Activated naive CD4-positive, alpha-beta T cell treated with anti-CD3 and anti-CD28 coated beads, Interleukin-2, amount 10 ng/mL, durations not matched to agents 7 days and 5 days (primary cell): ENCODE results near the gene PLEKHG1.
A peak's percentile ranks its signal among the peaks of the same experiment; 100 is the strongest.

ENCODE experiments used
- CTCF ChIA-PET: fragments of 350-600 bp; sonication (Branson Sonifier 250); formaldehyde crosslinking; loops from one replicate; lab custom pipeline; 2021; ENCODE audit warnings: antibody characterized with exemption; lab: Charles Lee
- DNase-seq: peaks from one replicate; pipeline ENCODE4 v3.0.0-alpha.2; 2020
- H3K27ac Mint-ChIP-seq: one replicate; pipeline ENCODE4 v1.8.0; 2021; ENCODE audit warnings: mild to moderate bottlenecking, moderate library complexity, mixed read lengths
- H3K27me3 Mint-ChIP-seq: one replicate; pipeline ENCODE4 v1.8.0; 2021; ENCODE audit warnings: mild to moderate bottlenecking, mixed read lengths
- H3K36me3 Mint-ChIP-seq: one replicate; pipeline ENCODE4 v1.8.0; 2021; ENCODE audit warnings: mixed read lengths
- H3K4me1 Mint-ChIP-seq: one replicate; pipeline ENCODE4 v1.8.0; 2021; ENCODE audit warnings: mixed read lengths
- H3K4me3 Mint-ChIP-seq: one replicate; pipeline ENCODE4 v1.8.0; 2021; ENCODE audit warnings: mild to moderate bottlenecking, moderate library complexity, mixed read lengths
- H3K9me3 Mint-ChIP-seq: one replicate; pipeline ENCODE4 v1.8.0; 2021; ENCODE audit warnings: mixed read lengths

The PLEKHG1 gene

DNA sequence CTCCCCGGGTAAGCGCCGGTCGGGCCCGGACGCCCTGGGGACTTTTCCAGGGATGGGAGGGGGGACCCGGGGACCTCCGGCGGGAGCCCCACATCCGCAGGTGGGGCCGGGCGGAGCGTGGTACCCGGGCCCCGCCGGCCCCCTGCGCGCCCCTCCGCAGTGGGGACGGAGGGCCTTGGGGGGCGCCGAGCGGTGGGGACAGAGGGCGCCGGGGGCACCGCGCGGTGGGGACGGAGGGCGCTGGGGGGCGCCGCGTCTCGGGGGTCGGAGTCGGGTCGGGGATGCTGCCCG is 270 bp downstream of the PLEKHG1 start:
- Mint-ChIP-seq H3K9me3 (no peaks in the 10 kb centered on the region), H3K27ac (no peak overlapping the region), H3K27me3 (peaks cover 41% of the 10 kb centered on the region), H3K4me1 (peaks cover 17% of the 10 kb centered on the region), H3K4me3 (no peak overlapping the region), H3K36me3 (no peaks in the 10 kb centered on the region)
- CTCF ChIA-PET: interaction anchor here (1.5 kb wide), 1 partner anchor 11 kb away, joined by 4 read pairs; no protein-coding TSS in a partner anchor
- no peak for DNase-seq

DNA sequence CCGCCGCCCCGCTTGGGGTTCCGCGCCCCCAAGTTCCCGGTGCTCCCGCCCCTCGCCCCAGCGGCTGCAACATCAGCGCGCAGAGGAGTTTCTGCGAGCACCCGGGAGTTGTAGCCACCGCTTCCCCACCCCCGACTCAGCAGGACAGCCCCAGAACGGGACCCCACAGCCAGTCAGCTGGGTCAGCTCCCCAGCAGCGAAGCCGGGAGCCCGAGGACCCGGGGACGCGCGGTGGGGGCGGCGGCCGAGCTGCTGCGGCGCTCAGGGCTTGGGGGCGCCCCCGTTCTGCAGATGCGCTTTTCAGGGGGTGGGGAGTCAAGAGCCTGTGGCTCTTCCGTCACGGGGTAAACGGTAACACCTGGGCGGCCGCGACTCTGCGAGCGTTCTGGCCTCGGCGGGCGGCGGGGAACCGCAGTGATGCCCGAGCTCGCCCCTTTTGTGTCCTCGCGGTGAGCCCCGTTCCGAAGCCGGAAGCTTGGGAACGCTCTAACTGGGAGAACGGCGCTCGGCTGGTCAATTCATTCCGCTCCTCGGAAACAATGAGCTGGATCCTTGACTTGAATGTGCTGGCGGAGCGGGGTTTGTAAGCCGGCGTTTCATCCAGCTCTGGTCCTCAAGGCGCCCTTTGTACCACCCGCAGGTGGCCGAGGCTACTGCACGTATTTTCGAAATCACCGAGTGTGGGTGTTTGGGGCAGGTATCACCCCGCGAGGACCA is 774 bp downstream of the PLEKHG1 start:
- peaks cover 17% of the 10 kb centered on the region for H3K4me1 Mint-ChIP-seq
- H3K9me3 Mint-ChIP-seq: no peaks in the 10 kb centered on the region
- H3K27me3 Mint-ChIP-seq: peaks cover 41% of the 10 kb centered on the region
- peak overlapping the region; percentile 79 for H3K4me3 Mint-ChIP-seq
- peak; percentile 67 for DNase-seq
- CTCF ChIA-PET: interaction anchor here (0.6 to 1.5 kb wide), 4 partner anchors 10 to 182 kb away, joined by 3 to 7 read pairs (median 4); no protein-coding TSS in a partner anchor
- peak overlapping the region; percentile 60 for H3K27ac Mint-ChIP-seq
- no peaks in the 10 kb centered on the region for H3K36me3 Mint-ChIP-seq

DNA sequence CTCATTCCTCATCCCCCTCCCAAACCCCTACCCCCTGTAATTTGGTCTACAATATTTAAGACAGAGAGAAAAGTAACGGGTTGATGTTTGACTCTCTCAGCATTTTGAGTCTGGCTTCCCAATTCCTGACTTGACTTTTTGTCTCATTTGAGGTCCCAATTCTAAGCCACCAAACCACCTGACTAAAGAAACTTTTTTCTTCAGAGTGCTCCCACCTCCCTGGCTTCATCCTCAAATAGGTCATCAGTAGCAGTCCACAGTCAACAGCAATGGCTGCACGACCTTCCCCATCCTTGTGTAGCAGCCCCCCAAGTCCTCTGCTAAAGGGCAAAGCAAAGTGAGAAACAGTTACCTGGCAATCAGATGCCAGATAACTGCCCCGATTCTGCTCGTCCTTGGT is 1.8 kb downstream of the PLEKHG1 start:
- no peaks in the 10 kb centered on the region for H3K9me3 Mint-ChIP-seq
- no peak overlapping the region for H3K27ac Mint-ChIP-seq
- CTCF ChIA-PET: interaction anchor here (1.3 kb wide), 1 partner anchor 84 kb away, joined by 3 read pairs; no protein-coding TSS in a partner anchor
- DNase-seq: no peak
- H3K4me1 Mint-ChIP-seq: peaks cover 17% of the 10 kb centered on the region
- H3K36me3 Mint-ChIP-seq: no peaks in the 10 kb centered on the region
- peaks cover 44% of the 10 kb centered on the region for H3K27me3 Mint-ChIP-seq
- peak overlapping the region; percentile 4 for H3K4me3 Mint-ChIP-seq

DNA sequence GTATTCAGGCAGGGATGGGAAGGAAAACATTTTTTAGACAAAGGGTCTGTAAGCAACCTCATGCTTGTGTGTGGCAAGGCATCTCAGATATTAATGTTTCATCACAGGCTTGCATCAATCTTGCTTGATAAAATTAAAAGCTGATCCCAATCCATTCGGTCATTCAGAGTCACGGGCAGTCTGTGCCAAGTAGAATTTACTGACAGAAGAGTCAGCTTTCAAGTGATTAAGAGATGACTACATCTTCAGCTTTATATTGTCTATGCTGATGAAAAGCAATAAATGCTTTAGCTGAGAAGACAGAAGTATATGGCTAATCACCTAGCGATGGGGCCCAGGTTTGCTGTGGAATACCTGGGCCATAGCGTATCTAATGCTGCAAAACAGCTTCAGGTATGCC is 3.5 kb downstream of the PLEKHG1 start:
- Mint-ChIP-seq H3K4me1 (peaks cover 17% of the 10 kb centered on the region), H3K27me3 (peaks cover 50% of the 10 kb centered on the region), H3K9me3 (no peaks in the 10 kb centered on the region), H3K4me3 (no peak overlapping the region), H3K27ac (no peak overlapping the region), H3K36me3 (no peaks in the 10 kb centered on the region)
- no peak for DNase-seq
- CTCF ChIA-PET: interaction anchor here (1.1 to 1.5 kb wide), 2 partner anchors 185 to 574 kb away, joined by 3 to 5 read pairs; no protein-coding TSS in a partner anchor

DNA sequence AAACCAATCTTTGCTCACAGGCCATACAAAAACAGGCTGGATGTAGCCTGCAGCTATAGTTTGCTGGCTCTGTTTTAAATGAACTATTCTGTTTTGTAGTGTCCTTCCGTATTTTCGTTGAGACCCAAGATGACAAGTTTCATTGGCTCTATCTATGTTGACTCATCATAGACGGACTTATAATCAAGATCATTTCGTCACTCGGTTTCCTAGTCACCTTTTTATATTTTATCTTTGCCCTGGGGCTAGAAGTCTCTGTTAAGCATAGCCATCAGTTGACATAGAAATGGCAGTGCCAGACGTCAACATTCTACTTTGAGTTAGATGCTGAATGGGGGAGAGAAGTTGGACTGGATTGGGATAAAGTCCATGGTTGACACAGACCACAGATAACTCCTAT is 4.8 kb downstream of the PLEKHG1 start:
- CTCF ChIA-PET: interaction anchor here (1.1 to 1.5 kb wide), 2 partner anchors 187 to 573 kb away, joined by 3 to 5 read pairs; no protein-coding TSS in a partner anchor
- Mint-ChIP-seq H3K36me3 (no peaks in the 10 kb centered on the region), H3K9me3 (no peaks in the 10 kb centered on the region), H3K27me3 (peaks cover 41% of the 10 kb centered on the region), H3K4me3 (no peak overlapping the region), H3K4me1 (peaks cover 9% of the 10 kb centered on the region), H3K27ac (no peak overlapping the region)
- no peak for DNase-seq

DNA sequence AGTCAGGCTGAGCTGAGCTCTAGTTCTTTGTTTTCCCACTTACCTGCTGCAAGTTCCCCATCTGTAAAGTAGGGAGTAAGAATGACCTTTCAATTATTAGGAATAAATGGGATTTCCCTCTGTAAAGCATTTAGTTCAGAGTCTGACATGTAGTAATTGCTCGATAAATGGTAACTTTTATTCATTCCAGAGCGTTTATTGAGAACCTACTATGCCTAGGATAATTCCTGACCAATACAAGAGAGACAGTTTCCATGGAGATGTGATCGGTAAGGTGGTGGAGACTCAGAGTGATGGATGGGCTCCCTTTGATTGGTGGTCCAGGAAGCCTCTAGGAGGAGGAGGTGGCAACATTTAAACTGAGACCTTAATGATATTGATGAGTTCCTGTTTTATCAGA is 5.6 kb downstream of the PLEKHG1 start:
- Mint-ChIP-seq H3K27me3 (peaks cover 41% of the 10 kb centered on the region), H3K4me1 (peaks cover 7% of the 10 kb centered on the region), H3K4me3 (no peak overlapping the region), H3K9me3 (no peaks in the 10 kb centered on the region), H3K27ac (no peak overlapping the region), H3K36me3 (no peaks in the 10 kb centered on the region)
- CTCF ChIA-PET: no interaction called here
- no peak for DNase-seq

DNA sequence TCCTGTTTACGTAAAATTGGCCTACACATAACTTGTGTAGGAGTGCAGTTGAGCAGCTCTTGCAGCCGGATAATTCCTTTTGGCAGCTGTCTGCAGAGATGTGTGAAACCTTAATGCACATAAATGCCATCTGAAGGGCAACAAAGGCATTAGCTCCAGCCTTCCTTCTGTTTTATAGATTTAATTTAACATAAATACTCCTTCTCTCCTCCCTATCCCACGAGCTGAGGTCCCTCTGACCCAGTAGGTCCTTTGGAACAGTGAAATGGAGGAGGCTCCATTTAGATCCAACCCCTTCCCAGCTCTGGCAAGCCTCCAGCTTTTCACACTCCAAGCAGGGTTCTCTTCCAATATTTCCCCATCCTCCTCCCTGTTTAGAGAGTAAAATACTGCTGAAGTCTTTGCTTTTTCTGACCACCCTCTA is 6.5 kb downstream of the PLEKHG1 start:
- Mint-ChIP-seq H3K4me3 (no peak overlapping the region), H3K4me1 (no peaks in the 10 kb centered on the region), H3K27ac (no peak overlapping the region), H3K9me3 (no peaks in the 10 kb centered on the region), H3K36me3 (no peaks in the 10 kb centered on the region), H3K27me3 (peaks cover 32% of the 10 kb centered on the region)
- CTCF ChIA-PET: interaction anchor here (1.5 kb wide), 1 partner anchor 24 kb away, joined by 3 read pairs; no protein-coding TSS in a partner anchor
- DNase-seq: no peak

DNA sequence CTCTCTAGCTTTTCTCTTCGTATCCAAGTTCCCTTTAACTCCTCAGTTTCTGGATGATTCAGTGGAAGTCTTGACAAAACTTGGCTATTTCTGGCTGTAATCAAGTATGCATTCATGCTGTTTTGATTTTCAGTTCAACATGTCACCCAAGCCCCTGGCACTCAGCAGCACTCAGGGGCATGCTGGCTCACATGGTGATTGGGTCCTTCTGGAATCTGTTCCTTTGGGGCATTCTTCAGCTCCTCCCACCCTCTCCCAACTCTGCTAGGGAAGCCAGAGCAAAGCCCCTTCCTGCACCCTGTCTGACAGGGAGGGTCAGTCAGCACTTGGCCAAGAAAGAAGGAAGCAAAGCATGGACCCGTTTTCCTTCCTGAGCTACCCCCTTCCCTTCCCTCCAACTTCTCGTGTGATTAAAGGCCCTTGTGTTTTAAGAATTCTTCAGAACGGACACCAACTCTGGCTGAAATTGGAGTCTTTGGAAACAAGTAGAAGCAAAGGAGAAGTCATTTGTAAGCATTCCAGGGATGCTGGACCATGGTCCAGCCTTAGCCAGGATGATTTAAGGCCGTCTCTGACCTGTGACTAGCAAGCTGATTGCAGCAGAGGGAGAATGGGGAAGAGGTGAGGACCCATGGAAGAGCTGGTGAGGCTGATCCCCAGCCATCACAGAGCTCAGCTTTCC is 7.1 kb downstream of the PLEKHG1 start:
- no peak overlapping the region for H3K4me3 Mint-ChIP-seq
- no peak for DNase-seq
- H3K4me1 Mint-ChIP-seq: no peaks in the 10 kb centered on the region
- no peak overlapping the region for H3K27ac Mint-ChIP-seq
- H3K27me3 Mint-ChIP-seq: peaks cover 26% of the 10 kb centered on the region
- H3K36me3 Mint-ChIP-seq: no peaks in the 10 kb centered on the region
- no peaks in the 10 kb centered on the region for H3K9me3 Mint-ChIP-seq
- CTCF ChIA-PET: interaction anchor here (1.5 kb wide), 1 partner anchor 25 kb away, joined by 3 read pairs; no protein-coding TSS in a partner anchor

DNA sequence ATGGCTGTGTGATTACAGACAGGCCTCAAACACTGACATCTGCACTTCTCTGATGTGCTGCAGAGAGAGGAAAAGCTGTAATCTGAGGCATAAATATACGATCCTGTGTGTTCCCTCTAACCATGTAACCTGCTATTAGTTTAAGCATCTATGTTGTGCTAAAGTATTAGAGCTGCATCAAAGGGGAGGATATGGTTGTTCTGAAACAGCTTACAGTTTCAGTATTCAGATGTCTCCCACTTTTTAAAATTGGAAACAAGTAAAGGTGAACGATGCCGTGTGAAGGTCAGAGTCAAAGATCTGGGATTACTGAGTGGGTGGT is 7.6 kb downstream of the PLEKHG1 start:
- DNase-seq: no peak
- CTCF ChIA-PET: interaction anchor here (1.5 kb wide), 1 partner anchor 25 kb away, joined by 3 read pairs; no protein-coding TSS in a partner anchor
- no peak overlapping the region for H3K27ac Mint-ChIP-seq
- peaks cover 21% of the 10 kb centered on the region for H3K27me3 Mint-ChIP-seq
- no peaks in the 10 kb centered on the region for H3K9me3 Mint-ChIP-seq
- no peaks in the 10 kb centered on the region for H3K36me3 Mint-ChIP-seq
- no peaks in the 10 kb centered on the region for H3K4me1 Mint-ChIP-seq
- H3K4me3 Mint-ChIP-seq: no peak overlapping the region

DNA sequence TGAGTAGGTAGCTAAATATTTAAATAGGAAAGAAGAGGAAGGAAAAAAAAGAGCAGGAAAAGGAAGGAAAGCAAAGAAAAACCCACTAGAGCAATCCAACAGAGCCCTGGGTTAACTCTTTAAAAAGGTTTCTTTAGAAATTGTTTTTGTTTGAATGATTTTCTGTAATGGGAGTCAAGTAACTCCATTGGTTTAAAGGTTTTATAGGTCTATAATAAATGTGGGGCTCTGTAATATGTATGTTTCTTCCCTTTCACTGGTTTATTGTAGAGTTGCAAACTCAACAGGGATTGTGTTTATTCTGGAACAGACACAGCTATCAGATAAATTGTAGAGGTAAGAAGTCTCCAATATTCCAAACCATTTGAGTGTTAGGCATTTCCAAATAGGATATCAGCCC is 10.9 kb downstream of the PLEKHG1 start:
- H3K36me3 Mint-ChIP-seq: no peaks in the 10 kb centered on the region

DNA sequence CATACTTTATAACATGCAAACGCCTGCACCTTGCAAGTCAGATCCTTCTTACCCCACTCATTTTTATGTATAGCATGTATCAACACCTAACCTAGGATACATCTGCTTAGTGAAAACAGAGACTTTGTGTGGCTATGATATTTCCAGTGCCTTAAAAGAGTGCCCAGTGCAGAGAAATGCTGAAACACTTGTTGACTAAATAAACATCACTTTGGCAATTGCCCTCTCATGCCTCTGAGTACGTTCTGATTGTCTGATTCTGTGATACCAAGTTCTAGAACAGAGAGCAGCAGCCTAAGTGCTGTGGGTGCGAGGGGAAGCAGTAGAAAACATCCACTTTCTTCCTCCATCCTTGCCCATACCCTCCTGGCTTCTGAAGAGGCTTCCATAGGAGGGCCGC is 13.6 kb downstream of the PLEKHG1 start:
- CTCF ChIA-PET: no interaction called here
- no peak overlapping the region for H3K4me3 Mint-ChIP-seq
- H3K27me3 Mint-ChIP-seq: peaks cover 14% of the 10 kb centered on the region
- H3K4me1 Mint-ChIP-seq: no peaks in the 10 kb centered on the region
- no peaks in the 10 kb centered on the region for H3K36me3 Mint-ChIP-seq
- no peak overlapping the region for H3K27ac Mint-ChIP-seq
- no peak for DNase-seq
- no peaks in the 10 kb centered on the region for H3K9me3 Mint-ChIP-seq

More for the DNA sequence above, 10.9 kb downstream of the PLEKHG1 start:
- Mint-ChIP-seq H3K4me1 (no peaks in the 10 kb centered on the region), H3K9me3 (no peaks in the 10 kb centered on the region), H3K4me3 (no peak overlapping the region), H3K27ac (no peak overlapping the region), H3K27me3 (peaks cover 22% of the 10 kb centered on the region)
- CTCF ChIA-PET: interaction anchor here (1.4 kb wide), 1 partner anchor 10 kb away, joined by 4 read pairs; the partner anchor contains the start of gene PLEKHG1
- no peak for DNase-seq

DNA sequence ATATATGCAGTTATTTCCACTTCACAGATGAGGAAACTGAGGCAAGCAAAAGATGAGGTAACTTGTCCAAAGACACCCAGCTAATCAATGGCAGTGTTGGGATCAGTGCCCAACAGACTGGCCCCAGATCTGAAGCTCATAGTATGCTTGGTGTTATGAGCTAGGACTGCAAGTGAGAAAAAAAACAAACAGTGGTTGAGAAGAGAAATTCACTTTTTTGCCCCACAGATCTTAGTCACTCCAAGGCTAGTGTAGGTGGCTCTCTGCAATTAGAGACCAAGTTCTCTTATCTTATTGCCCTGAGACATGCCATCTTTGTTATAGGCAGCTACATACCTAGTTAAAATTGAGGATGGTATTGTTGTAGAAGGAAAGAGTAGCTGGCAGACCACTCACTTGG is 16.3 kb downstream of the PLEKHG1 start:
- H3K9me3 Mint-ChIP-seq: no peaks in the 10 kb centered on the region
- H3K36me3 Mint-ChIP-seq: no peaks in the 10 kb centered on the region
- CTCF ChIA-PET: no interaction called here

DNA sequence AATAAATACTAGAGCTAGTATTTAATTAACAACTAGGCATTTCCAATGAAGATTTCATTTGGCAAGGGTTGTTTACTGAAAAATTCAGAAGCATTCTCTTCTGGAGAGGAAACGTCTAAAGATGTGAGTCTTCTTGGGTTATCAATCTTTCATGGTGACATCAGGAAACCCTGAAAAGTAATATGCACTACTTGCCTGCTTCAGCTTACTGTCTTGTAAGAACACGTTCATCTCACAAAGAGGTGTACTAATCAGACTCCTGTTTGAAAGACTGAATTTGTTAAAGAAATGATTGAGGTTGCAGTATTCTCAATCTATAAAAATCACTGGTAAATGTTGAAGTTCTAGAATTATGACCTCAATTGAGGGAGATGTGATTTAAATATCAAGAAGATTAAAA is 16.9 kb downstream of the PLEKHG1 start:
- Mint-ChIP-seq H3K27me3 (peaks cover 11% of the 10 kb centered on the region), H3K4me1 (no peaks in the 10 kb centered on the region), H3K4me3 (no peak overlapping the region), H3K9me3 (no peaks in the 10 kb centered on the region), H3K27ac (no peak overlapping the region), H3K36me3 (no peaks in the 10 kb centered on the region)
- no peak for DNase-seq
- CTCF ChIA-PET: no interaction called here

More for the DNA sequence above, 16.3 kb downstream of the PLEKHG1 start:
- H3K4me1 Mint-ChIP-seq: no peaks in the 10 kb centered on the region
- H3K27ac Mint-ChIP-seq: no peak overlapping the region
- peaks cover 11% of the 10 kb centered on the region for H3K27me3 Mint-ChIP-seq
- no peak for DNase-seq
- no peak overlapping the region for H3K4me3 Mint-ChIP-seq

DNA sequence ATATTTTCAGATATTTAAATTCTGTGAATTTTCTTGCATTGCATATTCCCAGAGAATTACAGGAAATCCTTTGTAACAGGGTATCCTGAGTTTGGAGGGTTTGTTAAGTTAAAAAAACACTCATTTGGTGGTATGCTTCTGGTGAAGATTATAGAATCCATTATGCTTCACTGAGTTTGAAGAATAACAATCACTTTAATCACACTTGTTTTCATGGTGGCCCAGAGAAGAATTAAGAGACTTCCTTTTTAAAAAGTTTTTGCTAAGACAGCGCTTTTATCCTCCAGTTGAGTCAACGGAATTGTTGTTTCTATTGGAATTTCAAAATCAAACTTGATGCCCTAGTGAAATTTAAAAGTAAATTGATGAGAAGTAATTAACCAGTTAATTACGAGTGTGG is 17.4 kb downstream of the PLEKHG1 start:
- Mint-ChIP-seq H3K36me3 (no peaks in the 10 kb centered on the region), H3K27ac (no peak overlapping the region), H3K4me1 (no peaks in the 10 kb centered on the region), H3K27me3 (peaks cover 11% of the 10 kb centered on the region), H3K9me3 (no peaks in the 10 kb centered on the region), H3K4me3 (no peak overlapping the region)
- CTCF ChIA-PET: no interaction called here
- no peak for DNase-seq
